ENCODE data around the gene SCN3A. TPM values are rescaled to one million over a fixed set of nuclear protein-coding genes. Genes with fewer than 3 reads are reported as not detected.

Gene SCN3A
- total and polyA plus RNA-seq, 2 of the 13 experiments (the other 11 are each of a cell fraction or from before 2014, with no cell fraction given): not detected

GRCh38 chr2:165113414-165113813 lies 90.4 kb downstream of the SCN3A start:
- DNase-seq (ENCODE audit: low spot score) (no peak), FAIRE-seq (no peak), ATAC-seq (no peak)
- no TSS peak for BruUV-seq (replicated peaks)
- Histone ChIP-seq H3K4me2 (ENCODE audit: low read depth, low read length) (no peak overlapping the region), H3K36me3 (replicated peaks in 1 of 2; ENCODE audit: control insufficient read depth in 1 of 2, insufficient read depth in 2 of 2, low read length in 2 of 2) (no peaks in the 10 kb centered on the region), H4K20me1 (ENCODE audit: insufficient read depth, low read length) (no peaks in the 10 kb centered on the region), H3K27me3 (ENCODE audit: control insufficient read depth in 1 of 2, insufficient read depth in 2 of 2, low read length in 2 of 2) (no peaks in the 10 kb centered on the region), H3K79me2 (ENCODE audit: insufficient read depth, low read length) (no peaks in the 10 kb centered on the region), H3K4me1 (ENCODE audit: insufficient read depth, low read length) (peaks cover 73% of the 10 kb centered on the region), H3K27ac (ENCODE audit: extremely low read length, insufficient read depth, low read length) (no peak overlapping the region), H3K9me3 (ENCODE audit: low read length) (peaks cover 4% of the 10 kb centered on the region; the same call in 1 of the 2 replicates), H2AFZ (ENCODE audit: low read length) (no peak overlapping the region), H3K9ac (ENCODE audit: insufficient read depth, low read depth, low read length) (no peak overlapping the region), H3K4me3 (replicated peaks in 1 of 3; ENCODE audit: insufficient read depth in 1 of 3, low read depth in 2 of 3, low read length in 3 of 3) (no peak overlapping the region)
- in situ Hi-C loops (cut with HindIII; ENCODE audit: extremely low pct_ligation_motif_present, low pct_unique_long_range_greater_than_20kb): no loop called here
- TF ChIP-seq FOXA3 (CRISPR knock-in tag; IDR thresholded peaks at IDR 0.05) (peak; percentile 31), GATAD2A (CRISPR knock-in tag; IDR thresholded peaks at IDR 0.05) (0 out of 2 replicates have a peak, but pooled peaks have one; percentile 26), ZNF12 (CRISPR knock-in tag; IDR thresholded peaks at IDR 0.05) (peak; percentile 98), ZMYM2 (CRISPR knock-in tag; IDR thresholded peaks at IDR 0.05) (no peak), ZNF543 (CRISPR knock-in tag; IDR thresholded peaks at IDR 0.05) (no peak), HMG20A (CRISPR knock-in tag; IDR thresholded peaks at IDR 0.05; ENCODE audit: borderline replicate concordance) (peak; percentile 13; the same call in 1 of the 2 replicates), FOSL2 (CRISPR knock-in tag; IDR thresholded peaks at IDR 0.05) (0 out of 2 replicates have a peak, but pooled peaks have one; percentile 9), ARID5B (CRISPR knock-in tag; IDR thresholded peaks at IDR 0.05) (0 out of 2 replicates have a peak, but pooled peaks have one; percentile 32), FOXP1 (IDR thresholded peaks at IDR 0.05) (no peak), FOXP1 (CRISPR knock-in tag; IDR thresholded peaks at IDR 0.05) (0 out of 2 replicates have a peak, but pooled peaks have one; percentile 12), SAP130 (CRISPR knock-in tag; IDR thresholded peaks at IDR 0.05; ENCODE audit: low read depth) (0 out of 2 replicates have a peak, but pooled peaks have one; percentile 21), RARA (CRISPR knock-in tag; IDR thresholded peaks at IDR 0.05) (no peak)
- TF ChIP-seq, protein P1, sequence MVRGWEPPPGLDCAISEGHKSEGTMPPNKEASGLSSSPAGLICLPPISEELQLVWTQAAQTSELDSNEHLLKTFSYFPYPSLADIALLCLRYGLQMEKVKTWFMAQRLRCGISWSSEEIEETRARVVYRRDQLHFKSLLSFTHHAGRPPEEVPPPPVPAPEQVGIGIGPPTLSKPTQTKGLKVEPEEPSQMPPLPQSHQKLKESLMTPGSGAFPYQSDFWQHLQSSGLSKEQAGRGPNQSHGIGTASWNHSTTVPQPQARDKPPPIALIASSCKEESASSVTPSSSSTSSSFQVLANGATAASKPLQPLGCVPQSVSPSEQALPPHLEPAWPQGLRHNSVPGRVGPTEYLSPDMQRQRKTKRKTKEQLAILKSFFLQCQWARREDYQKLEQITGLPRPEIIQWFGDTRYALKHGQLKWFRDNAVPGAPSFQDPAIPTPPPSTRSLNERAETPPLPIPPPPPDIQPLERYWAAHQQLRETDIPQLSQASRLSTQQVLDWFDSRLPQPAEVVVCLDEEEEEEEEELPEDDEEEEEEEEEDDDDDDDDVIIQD (CRISPR knock-in tag; IDR thresholded peaks at IDR 0.05; ENCODE audit: low read depth): peak; percentile 62; the same call in 1 of the 2 replicates
- TF ChIP-seq, protein P2, sequence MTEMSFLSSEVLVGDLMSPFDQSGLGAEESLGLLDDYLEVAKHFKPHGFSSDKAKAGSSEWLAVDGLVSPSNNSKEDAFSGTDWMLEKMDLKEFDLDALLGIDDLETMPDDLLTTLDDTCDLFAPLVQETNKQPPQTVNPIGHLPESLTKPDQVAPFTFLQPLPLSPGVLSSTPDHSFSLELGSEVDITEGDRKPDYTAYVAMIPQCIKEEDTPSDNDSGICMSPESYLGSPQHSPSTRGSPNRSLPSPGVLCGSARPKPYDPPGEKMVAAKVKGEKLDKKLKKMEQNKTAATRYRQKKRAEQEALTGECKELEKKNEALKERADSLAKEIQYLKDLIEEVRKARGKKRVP (CRISPR knock-in tag; IDR thresholded peaks at IDR 0.05): 0 out of 4 replicates have a peak, but pooled peaks of 1 of the 2 experiments have one; percentile 19
- intact Hi-C loops (cut with micrococcal nuclease; ENCODE audit: unreplicated experiment): no loop called here
- CTCF ChIA-PET (ENCODE audit: low intra/inter-chr PET ratio, low total read pairs): no interaction called here
- POLR2A ChIA-PET: no interaction called here
- 29% methylated on average over 2 of the region's 2 CpGs for WGBS (ENCODE audit: low lambda C conversion rate)

Data from HepG2 (cell line).